Measurements from ENCODE around the gene STK17B.
"Not testable (repeated sequence)": the region's sequence is repeated elsewhere in the genome, so short reads cannot be mapped to it uniquely, and the experiment has no call there.

STK17B gene

DNA sequence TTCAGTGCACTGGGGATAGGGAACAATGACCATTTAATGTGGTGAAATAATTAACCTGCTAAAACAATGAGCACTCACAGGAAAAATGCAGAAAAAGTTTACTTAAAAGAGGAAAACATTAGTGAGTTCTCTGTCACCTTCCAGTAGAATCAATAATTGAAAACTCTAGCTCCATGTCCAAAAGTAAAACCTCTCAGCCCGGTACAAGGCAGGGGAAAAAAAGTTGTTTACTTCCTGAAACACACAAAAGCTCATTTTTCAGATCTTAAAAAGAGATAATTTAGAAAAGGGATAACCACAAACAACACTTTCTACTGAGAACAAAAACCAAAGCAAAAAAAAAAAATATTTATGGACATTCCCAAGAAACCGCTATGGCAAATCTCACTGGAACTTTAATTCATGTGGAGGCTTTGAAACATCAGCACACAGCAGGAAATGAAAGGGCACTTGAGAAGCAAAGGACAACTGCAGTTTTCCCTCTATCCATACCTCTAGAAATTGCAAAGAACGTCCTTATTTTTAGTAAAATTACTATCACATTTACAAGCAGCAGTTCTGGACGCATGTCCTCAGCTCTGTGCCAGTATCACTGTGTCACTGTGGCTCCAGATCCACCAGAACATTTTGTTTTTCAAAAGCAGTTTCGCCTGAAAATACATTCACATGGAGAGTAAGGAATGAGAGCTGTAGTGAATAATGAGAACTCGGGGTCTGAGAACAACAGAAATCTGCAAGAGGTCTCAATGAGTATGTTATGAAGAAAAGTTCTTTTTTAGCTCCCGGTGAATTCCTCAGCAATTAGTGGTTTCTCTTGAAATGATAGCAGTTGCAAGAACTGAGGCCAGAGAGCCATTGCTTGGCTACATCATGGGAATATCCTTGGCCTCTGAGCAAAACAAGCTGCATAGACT lies 58.1 kb downstream of the STK17B start:
- DNase-seq, result peak in 19 of 58 donors; percentile 1 to 56 (median 14)

DNA sequence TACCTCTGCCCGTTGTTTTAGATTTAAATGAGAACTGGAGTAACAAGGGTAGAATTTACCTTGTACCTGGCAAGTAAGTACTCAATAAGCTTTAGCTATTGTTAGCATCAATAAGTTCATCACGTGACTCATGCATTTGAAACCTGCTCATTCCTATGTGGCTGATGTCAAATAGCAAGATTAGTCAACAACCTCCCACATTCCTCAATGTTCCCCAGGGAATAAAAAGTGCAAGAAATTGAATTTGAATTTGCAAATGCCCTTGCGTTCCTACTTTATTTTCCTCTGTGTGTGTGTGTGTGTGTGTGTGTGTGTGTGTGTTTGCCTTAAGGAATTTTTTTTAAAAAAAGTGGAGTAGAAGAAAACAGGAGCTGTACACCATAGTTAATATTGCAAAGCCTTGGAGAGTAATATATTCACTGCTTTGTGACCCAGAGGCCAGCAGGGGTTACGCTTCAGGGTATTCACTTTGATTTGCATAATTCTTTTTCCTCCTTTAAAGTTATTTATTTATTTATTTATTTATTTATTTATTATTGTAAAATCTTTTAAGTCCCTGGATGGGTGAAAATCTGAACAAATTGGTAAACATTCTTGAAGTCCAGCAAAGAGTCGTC lies 58.9 kb downstream of the STK17B start:
- DNase-seq, result no peak

DNA sequence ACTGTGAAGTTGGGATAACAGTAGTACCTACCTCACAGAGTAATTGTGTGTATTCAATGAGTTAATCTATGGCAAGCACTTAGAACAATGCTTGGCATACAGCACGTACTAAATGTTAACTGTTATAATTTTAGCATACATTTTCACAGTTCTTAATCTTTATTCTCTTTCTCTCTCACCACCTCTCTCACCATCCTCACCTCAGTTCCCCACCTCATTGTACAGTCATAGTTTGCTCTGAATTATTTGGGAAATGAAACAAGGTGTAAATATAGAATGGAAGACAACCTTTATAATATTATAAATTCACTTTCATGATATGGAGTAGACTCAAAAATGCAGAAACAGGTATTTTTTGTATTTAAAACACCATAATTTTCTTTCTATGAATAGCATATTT lies 62.8 kb downstream of the STK17B start:
- DNase-seq, result no peak

DNA sequence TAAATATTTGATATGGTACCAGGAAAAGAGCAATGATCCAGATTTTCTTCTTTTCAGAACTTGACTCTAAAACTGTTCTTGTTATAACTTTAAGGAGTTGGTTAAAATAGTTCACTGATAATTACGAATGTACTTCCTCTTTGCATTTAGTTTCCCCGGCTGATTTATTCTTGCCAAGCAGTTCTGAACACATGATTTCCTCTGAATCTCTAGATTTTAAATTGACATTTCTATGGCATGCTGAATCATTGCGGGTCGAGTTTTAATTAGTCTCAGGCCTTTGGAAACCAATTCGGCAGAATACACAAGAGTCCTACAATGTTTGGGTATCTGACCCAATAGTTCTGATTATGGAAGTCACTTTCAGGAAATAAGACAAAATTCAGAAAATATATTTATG lies 65.4 kb downstream of the STK17B start:
- no peak for DNase-seq

DNA sequence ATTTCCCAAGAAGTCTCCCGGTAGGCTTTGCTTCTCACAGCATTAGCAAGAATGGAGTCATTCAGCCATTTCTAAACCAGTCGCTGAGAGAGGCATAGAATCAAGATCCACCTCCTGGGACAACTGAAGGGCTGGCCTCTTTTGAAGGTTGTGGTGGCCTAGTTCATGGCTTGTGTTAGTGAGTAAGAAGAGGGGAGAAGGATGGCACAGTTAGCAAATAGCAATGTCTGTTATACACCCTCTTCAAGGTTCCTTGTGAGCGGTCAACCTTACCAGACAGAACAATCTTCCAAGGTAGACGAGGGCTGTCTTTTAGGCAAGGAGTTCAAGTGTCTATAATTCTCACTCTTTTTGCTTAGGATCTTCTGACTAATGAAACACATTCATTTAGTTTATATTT lies 67.3 kb downstream of the STK17B start:
- DNase-seq, result no peak

DNA sequence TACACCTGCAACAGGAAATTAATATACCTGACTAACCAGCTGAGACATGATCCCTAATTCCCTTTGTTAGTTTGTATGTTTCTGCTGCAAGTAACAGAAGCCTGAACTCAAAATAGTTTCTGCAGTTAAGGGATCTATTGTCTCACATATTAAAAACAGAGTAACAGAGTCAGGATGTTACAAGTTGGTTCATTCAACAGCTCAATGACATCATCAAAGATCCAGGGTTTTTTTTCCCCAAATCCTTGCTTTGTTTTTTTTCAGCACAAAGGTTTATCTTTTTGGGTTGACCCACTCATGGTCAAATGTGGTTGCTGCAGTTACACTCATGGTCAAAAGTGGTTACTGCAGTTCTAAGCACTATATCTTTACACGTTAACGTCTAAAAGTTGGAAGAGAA lies 67.8 kb downstream of the STK17B start:
- DNase-seq, result no peak

DNA sequence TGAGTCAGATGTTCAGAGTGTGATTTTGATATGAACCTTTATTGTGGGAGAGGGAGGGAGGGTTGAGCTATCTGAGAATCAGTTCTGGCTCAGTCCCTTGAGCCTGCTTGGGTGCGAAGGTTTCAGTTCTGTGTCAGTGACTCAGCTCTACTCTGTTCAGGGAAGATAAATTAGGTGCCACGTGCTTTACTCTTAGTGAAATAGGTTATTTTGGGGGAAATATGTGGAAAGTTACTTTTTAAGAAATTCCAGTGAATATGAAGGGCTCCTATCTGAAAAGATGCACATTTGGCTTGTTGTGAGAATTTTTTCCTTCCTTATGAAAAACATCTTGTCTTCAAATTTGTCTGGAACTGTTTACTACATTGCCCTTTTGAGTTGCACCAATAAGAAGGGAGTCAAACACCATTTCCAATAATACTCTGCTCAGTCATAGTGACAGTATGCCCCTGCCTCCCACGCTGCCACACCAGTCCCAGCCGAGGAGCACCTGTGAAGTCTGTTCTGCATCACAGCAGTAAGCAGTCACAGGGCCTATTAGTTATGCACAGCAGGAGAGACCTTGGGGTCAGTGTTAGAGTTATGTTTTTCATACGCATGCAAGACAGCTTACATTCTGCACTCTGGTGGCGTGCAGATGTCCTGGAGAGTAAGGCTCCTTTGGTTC lies 69.9 kb downstream of the STK17B start:
- DNase-seq, result no peak

DNA sequence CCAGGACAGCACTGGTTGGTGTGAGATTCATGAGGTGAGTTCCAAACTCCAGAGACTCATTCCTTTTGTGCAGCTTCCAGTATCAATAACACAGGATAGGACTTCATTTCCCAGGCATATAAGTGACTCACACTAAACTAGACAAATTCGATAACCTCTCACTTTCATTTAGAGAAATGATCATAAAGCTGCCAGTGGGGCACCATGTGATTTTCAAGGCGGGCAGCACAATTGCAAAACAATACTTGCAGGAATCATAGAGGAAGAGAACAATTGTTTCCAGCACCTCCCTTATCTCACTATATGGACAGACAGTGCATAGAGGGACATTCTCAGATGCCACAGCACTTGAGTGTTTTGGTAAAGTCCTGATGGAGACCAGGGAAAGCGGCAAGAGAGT lies 71.5 kb downstream of the STK17B start:
- DNase-seq, result no peak

DNA sequence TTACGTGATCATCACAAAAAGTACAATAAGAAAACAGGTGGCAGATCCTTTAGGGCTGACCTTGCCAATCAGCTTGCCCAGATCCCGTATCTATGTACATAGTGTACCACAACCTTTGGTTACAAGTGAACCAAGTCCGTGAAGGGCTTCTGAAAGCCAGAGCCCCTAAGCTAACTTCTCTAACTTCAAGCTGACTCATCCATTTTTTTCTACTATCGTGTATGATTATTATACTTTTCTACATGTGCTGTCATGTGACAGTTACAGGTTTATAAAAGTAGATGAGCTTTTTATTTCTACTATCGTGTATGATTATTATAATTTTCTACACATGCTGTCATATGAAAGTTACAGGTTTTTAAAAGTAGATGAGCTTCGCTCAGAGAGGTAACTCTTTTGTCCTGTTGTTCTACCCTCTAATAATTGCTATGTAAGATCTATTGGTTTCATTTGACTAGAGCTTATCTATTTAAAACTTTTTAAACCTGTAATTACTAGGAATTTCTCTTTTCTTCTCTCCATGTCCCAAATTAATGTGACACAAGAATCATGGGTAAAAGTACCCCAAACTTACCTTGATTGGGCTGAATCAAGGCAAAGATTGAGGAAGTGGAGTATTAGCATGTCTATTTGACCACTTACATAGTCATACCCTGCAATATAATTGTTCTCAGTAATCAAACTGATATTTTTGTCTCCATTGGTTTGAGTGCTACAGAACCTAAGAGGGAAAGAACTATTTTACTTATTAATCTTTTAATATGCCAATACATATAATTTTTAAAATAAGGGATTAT lies 73.3 kb downstream of the STK17B start:
- DNase-seq, result no peak

DNA sequence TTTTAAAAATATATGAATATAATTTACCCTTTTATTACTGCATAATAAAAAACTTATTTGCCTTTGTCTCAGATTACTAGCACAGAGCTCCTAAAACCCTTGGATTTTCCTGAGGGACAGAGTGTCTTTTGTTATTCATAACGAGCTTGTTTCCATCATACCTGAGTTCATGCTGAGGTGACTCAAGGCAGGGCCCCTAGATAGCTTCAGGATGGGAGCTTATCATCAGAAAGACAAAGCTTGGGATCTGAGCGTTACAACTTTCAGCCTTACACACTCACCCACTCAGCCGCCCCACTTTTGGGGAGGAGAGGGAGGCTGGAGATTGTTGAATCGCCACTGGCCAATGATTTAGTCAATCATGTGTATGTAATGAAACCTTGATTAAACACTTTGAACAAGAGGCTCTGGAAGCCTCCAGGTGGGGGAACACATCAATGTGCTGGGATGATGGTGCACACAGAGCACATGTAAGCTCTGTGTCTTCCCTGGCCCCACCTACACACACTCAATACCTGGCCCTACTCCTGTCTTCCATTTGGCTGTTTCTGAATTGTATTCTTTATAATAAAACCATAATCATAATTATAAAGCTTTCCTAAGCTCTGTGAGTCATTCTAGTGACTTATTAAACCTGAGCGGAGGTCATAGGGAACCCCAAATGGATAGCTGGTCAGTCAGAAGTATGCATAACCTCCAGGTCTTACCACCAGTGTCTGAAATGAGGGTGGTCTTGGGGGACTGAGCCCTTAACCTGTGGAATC lies 74.2 kb downstream of the STK17B start:
- no peak for DNase-seq

DNA sequence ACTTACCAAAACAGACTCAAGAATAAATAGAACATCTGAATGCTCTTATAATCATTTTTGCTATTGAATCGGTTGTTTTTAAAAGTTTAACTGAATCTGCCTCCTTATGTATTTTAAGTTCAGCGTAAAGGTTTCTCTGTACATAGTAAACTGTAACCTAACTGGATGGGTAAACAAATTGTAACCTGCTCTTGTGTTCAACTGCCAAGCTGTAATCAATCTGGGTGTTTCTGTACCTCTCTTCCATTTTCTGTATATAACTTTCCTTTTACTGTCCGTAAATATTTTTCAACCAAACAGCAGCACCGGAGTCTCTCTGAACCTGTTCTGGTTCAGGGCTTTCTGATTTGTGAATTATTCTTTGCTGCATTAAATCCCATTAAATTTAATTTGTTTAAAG lies 75.1 kb downstream of the STK17B start:
- DNase-seq, result no peak

DNA sequence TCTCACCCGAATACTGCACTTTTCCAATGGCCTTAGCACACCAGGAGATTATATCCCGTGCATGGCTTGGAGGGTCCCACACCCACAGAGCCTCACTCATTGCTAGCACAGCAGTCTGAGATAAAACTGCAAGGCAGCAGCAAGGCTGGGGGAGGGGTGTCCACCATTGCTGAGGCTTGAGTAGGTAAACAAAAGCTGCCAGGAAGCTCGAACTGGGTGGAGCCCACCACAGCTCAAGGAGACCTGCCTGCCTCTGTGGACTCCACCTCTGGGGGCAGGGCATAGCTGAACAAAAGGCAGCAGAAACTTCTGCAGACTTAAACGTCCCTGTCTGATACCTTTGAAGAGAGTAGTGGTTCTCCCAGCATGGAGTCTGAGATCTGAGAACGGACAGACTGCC lies 81.9 kb downstream of the STK17B start:
- not testable (repeated sequence) for DNase-seq

DNA sequence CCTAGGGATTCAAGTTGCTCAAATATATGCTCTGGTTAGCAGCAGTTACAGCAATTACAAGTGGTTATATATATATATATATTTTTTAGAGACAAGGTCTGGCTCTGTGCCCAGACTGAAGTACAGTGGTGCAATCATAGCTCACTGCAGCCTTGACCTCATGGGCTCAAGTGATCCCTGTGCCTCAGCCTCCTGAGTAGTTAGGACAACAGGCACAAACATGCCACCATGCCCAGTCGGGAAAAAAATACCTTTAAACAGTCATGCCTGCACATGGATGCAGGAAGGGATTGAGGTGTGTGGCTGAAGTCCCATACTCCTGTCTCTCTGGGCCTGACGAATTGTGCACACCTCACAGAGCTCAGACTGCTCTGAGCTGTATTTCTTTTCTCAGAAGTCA lies 83.2 kb downstream of the STK17B start:
- DNase-seq, result no peak

DNA sequence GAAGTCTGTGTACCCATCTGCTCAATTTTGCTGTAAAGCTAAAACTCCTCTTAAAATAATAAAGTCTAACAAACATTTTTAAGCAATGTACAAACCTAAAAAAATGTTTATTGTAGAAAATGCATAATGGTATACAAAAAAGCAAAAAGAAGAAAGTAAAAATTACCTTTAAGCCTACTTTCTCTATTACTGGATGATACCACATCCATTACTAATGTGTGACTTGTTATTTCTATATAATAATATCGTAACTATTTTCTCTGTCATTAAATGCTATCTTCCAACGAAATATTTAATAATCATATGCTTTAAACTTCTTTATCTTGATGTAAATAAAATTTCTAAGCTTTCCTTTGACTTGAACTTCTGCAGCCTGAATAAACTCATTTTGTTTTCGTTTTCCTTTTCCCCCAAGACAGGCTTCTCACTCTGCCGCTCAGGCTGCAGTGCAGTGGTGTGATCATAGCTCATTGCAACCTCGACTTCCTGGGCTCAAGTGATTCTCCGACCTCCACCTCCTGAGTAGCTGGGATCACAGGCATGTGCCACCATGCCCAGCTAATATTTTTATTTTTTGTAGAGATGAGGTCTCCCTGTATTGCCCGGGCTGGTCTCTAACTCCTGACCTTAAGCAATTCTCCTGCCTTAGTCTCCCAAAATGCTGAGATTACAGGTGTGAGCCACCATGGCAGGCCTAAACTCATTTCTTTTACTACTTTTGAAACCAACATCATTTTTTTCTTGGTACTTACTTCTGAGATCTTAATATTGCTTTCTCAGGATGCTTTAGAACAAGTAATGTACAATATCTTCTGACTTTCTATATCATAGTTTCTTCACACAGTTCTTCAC lies 84.6 kb downstream of the STK17B start:
- no peak for DNase-seq

DNA sequence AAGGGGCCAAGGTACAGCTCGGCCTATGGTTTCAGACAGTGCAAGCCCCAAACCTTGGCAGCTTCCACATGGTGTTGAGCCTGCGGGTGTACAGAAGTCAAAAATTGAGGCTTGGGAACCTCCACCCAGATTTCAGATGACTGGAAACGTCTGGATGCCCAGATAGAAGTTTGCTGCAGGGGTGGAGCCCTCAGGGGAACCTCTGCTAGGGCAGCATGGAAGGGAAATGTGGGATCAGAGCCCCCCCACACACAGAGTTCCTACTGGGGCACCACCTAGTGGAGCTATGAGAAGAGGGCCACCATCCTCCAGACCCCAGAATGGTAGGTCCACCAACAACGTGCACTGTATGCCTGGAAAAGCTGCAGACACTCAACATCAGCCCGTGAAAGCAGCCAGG lies 87.8 kb downstream of the STK17B start:
- no peak for DNase-seq
